ENCODE data around the gene IRF4.

The IRF4 gene
- total RNA-seq, result 20.1 to 26.3 (median 20.2) reads per million in 3 donors

DNA sequence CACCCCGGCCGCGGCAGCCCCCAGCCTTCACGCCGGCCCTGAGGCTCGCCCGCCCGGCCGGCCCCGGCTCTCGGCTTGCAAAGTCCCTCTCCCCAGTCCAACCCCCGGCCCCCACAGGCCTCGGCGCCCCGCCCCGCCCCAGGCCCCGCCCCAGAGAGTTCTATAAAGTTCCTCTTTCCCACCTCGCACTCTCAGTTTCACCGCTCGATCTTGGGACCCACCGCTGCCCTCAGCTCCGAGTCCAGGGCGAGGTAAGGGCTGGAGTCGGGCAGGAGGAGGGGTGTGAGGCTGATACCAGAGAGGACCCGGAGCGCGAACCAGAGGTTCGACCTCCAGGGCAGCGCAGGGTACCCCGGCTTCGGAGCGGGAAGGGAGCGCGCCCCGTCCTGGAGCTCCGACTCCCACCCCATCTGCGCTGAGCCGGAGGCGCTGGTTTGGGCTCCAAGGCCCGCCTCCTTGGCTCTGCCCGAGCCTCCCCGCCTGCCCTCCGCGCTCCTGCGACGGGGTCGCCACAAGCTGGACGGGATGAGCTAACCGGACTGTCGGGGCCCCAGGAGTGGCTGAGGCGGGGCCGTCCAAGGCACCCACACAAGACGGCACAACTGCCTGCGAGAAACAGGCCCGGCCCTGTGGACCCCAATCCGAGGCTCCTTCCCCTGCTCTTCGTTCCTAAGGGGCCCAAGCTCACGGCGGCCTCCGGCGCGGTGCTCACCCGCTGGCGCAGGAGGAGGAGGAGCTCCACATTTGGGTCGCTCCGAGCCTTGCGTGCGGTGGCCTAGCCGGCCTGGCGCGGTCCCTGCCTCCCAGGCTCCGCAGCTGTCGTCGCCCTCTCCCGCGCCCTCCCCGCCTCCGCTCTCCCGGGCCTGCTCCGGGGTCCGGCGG lies at the start of gene IRF4:
IRF4 (plus strand) TSS at position 194 of the 882 bp plus-strand sequence. CDS start 1,401 bp downstream, outside the sequence.
- Histone ChIP-seq H3K4me1 (ENCODE audit: control insufficient read depth, insufficient read depth, low read length, poor library complexity, severe bottlenecking) (peaks cover 13% of the 10 kb centered on the region), H3K9me3 (ENCODE audit: control insufficient read depth, low read length) (no peaks in the 10 kb centered on the region), H3K27ac (ENCODE audit: insufficient read depth, low read length, poor library complexity, severe bottlenecking) (peak within 1 kb of the TSS; percentile 25), H3K36me3 (ENCODE audit: control insufficient read depth, insufficient read depth, low read length) (no peaks in the 10 kb centered on the region), H3K4me3 (ENCODE audit: insufficient read depth, low read depth, low read length, poor library complexity, severe bottlenecking) (peak within 1 kb of the TSS; percentile 72), H3K27me3 (replicated peaks; ENCODE audit: control insufficient read depth, insufficient read depth, low read length, poor library complexity, severe bottlenecking) (no peaks in the 10 kb centered on the region)
- DNase-seq, result peak in 2 of 3 donors; percentile 25 to 27

DNA sequence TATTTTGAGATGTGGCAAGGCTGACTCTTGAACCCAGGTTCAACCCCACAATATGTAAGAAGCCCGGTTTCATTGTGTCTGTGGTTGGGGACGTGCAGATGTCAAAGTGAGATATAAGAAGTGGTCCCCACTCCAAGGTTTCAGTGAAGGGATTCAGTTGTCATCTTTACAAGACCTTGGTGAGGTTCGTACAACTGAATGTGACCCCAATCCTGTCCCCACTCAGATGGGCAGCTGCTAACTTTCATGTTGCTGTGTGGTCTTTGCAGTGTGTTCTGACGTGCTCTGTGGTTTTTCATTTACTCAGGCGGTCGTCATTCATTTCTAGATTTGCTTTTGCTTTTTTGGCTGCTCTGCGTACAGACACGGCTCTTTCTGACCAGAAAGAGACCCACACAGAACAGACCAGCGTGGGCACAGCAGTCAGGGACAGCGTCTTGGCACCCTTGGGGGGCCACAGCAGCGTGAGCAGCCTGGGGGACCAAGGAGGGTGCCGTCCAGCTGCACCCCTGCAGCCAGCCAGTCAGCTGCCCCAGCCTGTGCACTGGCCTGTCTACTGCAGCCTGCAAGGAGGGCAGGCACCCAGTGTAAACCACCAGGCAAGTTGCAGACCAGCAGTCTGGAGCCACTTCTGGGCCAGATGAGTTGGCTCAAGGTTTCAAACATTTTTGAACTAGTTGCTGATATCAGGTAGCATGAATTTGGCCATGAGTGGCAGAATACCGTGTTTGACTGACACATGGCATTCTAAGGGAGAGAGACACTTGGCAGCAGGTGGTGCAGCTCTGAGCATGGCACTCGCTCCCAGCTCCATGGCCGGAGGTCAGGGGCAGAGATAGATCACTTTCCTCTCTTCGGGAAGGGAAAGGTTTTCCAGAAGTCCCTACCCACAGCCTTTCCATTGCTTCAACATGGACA lies 49.4 kb upstream of the IRF4 start:
- H3K9me3 ChIP-seq (ENCODE audit: control insufficient read depth, low read length), result no peaks in the 10 kb centered on the region

DNA sequence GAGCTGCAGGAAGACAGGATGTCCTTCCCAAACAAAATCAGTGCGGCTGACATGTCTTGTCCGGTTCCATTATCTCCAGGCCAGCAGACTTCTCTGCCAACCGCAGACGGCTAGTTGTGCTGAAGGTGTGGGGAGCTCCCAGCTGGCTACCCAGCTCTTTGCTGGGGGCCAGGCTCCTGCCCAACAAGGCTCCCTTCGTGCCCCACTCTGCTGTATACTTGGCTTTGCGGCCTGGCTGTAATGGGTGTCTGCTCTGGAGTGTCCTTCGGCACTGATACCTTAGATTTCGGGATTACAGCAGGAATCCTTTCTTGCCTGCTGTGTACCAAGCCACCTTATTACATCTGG lies 48.7 kb upstream of the IRF4 start:
- Histone ChIP-seq H3K27ac (ENCODE audit: insufficient read depth, low read length, poor library complexity, severe bottlenecking) (no peak overlapping the region), H3K4me1 (ENCODE audit: control insufficient read depth, insufficient read depth, low read length, poor library complexity, severe bottlenecking) (no peaks in the 10 kb centered on the region), H3K4me3 (ENCODE audit: insufficient read depth, low read depth, low read length, poor library complexity, severe bottlenecking) (no peak overlapping the region)

More for the DNA sequence above, 49.4 kb upstream of the IRF4 start:
- Histone ChIP-seq H3K27me3 (replicated peaks; ENCODE audit: control insufficient read depth, insufficient read depth, low read length, poor library complexity, severe bottlenecking) (no peaks in the 10 kb centered on the region), H3K4me3 (ENCODE audit: insufficient read depth, low read depth, low read length, poor library complexity, severe bottlenecking) (no peak overlapping the region), H3K27ac (ENCODE audit: insufficient read depth, low read length, poor library complexity, severe bottlenecking) (no peak overlapping the region), H3K36me3 (ENCODE audit: control insufficient read depth, insufficient read depth, low read length) (no peaks in the 10 kb centered on the region), H3K4me1 (ENCODE audit: control insufficient read depth, insufficient read depth, low read length, poor library complexity, severe bottlenecking) (no peaks in the 10 kb centered on the region)
- DNase-seq, result no peak

DNA sequence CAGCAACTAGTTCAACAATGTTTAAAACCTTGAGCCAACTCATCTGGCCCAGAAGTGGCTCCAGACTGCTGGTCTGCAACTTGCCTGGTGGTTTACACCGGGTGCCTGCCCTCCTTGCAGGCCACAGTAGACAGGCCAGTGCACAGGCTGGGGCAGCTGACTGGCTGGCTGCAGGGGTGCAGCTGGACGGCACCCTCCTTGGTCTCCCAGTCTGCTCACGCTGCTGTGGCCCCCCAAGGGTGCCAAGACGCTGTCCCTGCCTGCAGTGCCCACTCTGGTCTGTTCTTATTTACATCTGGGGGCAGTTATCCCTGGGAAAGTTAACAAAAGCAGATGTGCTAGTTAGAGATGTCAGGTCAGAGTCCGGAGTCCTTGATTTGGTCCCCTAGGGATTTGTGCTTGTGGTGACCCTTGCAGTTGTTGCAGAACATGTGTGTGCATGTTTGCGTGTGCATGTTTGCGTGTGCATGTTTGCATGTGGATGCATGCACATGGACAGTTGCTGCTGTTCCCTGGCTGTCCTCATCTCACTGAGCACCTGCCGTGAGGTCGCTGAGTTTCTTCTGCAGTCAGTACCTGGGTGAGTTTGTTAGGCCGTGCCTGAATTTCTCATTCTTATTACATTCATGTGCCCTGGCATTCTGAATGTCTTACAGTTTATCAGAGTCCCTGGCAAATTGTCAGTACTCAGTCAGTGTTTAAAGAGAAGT lies 48.2 kb upstream of the IRF4 start:
- no peak for DNase-seq
- Histone ChIP-seq H3K27ac (ENCODE audit: insufficient read depth, low read length, poor library complexity, severe bottlenecking) (no peak overlapping the region), H3K27me3 (replicated peaks; ENCODE audit: control insufficient read depth, insufficient read depth, low read length, poor library complexity, severe bottlenecking) (no peaks in the 10 kb centered on the region), H3K4me3 (ENCODE audit: insufficient read depth, low read depth, low read length, poor library complexity, severe bottlenecking) (no peak overlapping the region), H3K36me3 (ENCODE audit: control insufficient read depth, insufficient read depth, low read length) (peaks cover 3% of the 10 kb centered on the region), H3K9me3 (ENCODE audit: control insufficient read depth, low read length) (no peaks in the 10 kb centered on the region), H3K4me1 (ENCODE audit: control insufficient read depth, insufficient read depth, low read length, poor library complexity, severe bottlenecking) (no peaks in the 10 kb centered on the region)

More for the DNA sequence above, 48.7 kb upstream of the IRF4 start:
- DNase-seq, result no peak
- Histone ChIP-seq H3K9me3 (ENCODE audit: control insufficient read depth, low read length) (no peaks in the 10 kb centered on the region), H3K27me3 (replicated peaks; ENCODE audit: control insufficient read depth, insufficient read depth, low read length, poor library complexity, severe bottlenecking) (no peaks in the 10 kb centered on the region), H3K36me3 (ENCODE audit: control insufficient read depth, insufficient read depth, low read length) (peaks cover 3% of the 10 kb centered on the region)

DNA sequence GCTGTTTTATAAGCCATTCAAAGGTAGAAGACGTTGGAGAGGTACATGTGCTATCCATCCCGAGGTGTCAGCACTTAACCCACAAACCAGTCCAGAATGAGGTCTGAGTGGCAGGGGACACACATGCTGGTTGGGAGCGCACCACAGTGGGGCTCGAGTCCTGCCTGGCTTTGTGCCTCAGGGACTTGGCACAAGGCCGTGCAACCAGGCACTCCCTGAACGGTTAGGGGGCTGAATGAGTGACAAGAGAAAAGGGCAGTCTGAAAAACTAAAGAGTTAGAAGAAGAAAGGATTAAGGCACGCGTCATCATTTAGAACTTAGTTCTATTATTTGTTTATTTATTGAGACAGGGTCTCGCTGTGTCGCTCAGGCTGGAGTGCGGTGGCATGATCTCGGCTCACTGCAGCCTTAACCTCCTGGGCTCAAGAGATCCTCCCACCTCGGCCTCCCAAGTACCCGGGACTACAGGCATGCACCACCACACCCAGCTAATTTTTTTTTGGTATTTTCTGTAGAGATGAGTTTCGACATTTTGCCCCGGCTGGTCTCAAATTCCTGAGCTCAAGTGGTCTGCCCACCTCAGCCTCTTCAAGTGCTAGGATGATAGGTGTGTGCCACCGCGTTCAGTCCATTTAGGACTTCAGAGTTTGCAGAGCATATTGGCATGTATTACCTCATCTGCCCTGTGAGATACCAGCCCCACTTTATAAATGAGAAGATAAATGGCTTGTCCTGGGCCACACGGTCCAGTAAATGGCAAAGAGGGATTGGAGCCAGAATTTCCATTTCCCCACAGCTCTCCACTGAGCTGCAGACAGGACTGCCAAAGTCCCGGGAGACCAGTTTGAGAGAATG lies 47.4 kb upstream of the IRF4 start:
- Histone ChIP-seq H3K9me3 (ENCODE audit: control insufficient read depth, low read length) (no peaks in the 10 kb centered on the region), H3K4me1 (ENCODE audit: control insufficient read depth, insufficient read depth, low read length, poor library complexity, severe bottlenecking) (no peaks in the 10 kb centered on the region), H3K4me3 (ENCODE audit: insufficient read depth, low read depth, low read length, poor library complexity, severe bottlenecking) (no peak overlapping the region), H3K27ac (ENCODE audit: insufficient read depth, low read length, poor library complexity, severe bottlenecking) (no peak overlapping the region), H3K27me3 (replicated peaks; ENCODE audit: control insufficient read depth, insufficient read depth, low read length, poor library complexity, severe bottlenecking) (no peaks in the 10 kb centered on the region), H3K36me3 (ENCODE audit: control insufficient read depth, insufficient read depth, low read length) (peaks cover 3% of the 10 kb centered on the region)
- no peak for DNase-seq

GRCh38 chr6:344816-345340 lies 46.7 kb upstream of the IRF4 start:
- H3K4me1 ChIP-seq (ENCODE audit: control insufficient read depth, insufficient read depth, low read length, poor library complexity, severe bottlenecking), result no peaks in the 10 kb centered on the region
- no peak for DNase-seq
- H3K9me3 ChIP-seq (ENCODE audit: control insufficient read depth, low read length), result no peaks in the 10 kb centered on the region
- no peaks in the 10 kb centered on the region for H3K27me3 ChIP-seq (replicated peaks; ENCODE audit: control insufficient read depth, insufficient read depth, low read length, poor library complexity, severe bottlenecking)
- H3K27ac ChIP-seq (ENCODE audit: insufficient read depth, low read length, poor library complexity, severe bottlenecking), result no peak overlapping the region
- H3K4me3 ChIP-seq (ENCODE audit: insufficient read depth, low read depth, low read length, poor library complexity, severe bottlenecking), result no peak overlapping the region
- H3K36me3 ChIP-seq (ENCODE audit: control insufficient read depth, insufficient read depth, low read length), result peaks cover 5% of the 10 kb centered on the region

DNA sequence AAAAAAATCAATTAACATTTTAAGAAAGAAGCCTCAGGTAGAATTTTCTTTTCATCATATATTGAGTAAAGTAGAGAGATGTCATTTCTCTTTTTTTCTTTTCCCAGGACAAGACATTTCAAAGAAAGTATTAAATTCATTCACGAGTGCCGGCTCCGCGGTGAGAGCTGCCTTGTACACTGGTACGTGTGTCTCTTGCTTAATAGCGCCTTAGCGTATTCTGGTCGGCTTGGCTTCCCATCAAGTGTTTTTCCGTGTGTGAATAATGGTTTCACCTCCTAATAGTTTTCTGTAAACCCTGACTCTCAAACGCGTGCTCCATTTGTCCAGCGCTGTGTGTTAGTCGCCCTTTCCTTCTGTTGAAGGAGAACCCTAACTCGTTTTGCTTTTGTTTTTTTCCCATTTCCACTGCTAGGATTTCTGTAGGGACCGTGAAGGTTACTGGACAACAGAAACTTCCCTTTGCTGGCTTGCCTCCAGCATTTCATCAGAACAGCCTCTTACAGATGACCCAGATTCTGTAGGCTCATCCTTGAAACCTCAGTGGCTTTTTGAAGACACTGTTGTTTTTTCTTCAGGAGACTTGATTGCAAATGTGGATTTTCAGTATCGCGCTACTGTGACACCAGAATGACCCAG lies 45.7 kb upstream of the IRF4 start:
- no peaks in the 10 kb centered on the region for H3K9me3 ChIP-seq (ENCODE audit: control insufficient read depth, low read length)

DNA sequence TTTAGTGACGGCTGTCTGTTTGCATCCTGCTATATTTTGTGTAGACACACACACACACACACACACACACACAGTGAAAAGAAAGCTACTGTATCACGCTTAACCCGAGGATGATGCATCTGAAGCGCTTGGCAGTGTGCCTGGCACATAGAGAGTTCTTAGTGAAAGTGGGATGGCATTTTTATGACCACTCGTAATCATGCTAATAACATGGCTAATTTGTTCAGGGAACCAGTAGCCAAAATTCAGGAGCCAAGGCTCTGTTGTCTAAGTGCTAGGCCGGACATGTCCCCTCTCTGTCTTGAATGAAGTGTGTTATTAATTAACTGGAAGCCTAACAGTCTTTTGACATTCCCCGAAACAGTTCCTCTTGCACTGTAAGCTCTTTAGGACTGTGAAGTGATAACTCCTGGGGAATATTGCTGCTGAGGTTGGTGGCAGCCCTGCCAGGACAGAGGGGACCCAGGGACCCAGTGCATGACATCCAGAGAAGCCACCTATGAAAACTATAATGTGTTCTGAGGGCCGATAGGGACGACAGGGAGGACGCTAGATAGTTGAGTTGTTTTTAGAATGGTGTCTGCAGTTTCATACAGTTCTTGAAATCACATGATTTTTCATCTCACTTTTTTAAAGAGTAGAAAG lies 45.0 kb upstream of the IRF4 start:
- no peaks in the 10 kb centered on the region for H3K27me3 ChIP-seq (replicated peaks; ENCODE audit: control insufficient read depth, insufficient read depth, low read length, poor library complexity, severe bottlenecking)
- H3K36me3 ChIP-seq (ENCODE audit: control insufficient read depth, insufficient read depth, low read length), result peaks cover 8% of the 10 kb centered on the region
- H3K9me3 ChIP-seq (ENCODE audit: control insufficient read depth, low read length), result no peaks in the 10 kb centered on the region
- no peaks in the 10 kb centered on the region for H3K4me1 ChIP-seq (ENCODE audit: control insufficient read depth, insufficient read depth, low read length, poor library complexity, severe bottlenecking)
- no peak overlapping the region for H3K27ac ChIP-seq (ENCODE audit: insufficient read depth, low read length, poor library complexity, severe bottlenecking)
- H3K4me3 ChIP-seq (ENCODE audit: insufficient read depth, low read depth, low read length, poor library complexity, severe bottlenecking), result no peak overlapping the region
- no peak for DNase-seq

More for the DNA sequence above, 45.7 kb upstream of the IRF4 start:
- Histone ChIP-seq H3K4me3 (ENCODE audit: insufficient read depth, low read depth, low read length, poor library complexity, severe bottlenecking) (no peak overlapping the region), H3K27me3 (replicated peaks; ENCODE audit: control insufficient read depth, insufficient read depth, low read length, poor library complexity, severe bottlenecking) (no peaks in the 10 kb centered on the region), H3K36me3 (ENCODE audit: control insufficient read depth, insufficient read depth, low read length) (peaks cover 8% of the 10 kb centered on the region), H3K4me1 (ENCODE audit: control insufficient read depth, insufficient read depth, low read length, poor library complexity, severe bottlenecking) (no peaks in the 10 kb centered on the region), H3K27ac (ENCODE audit: insufficient read depth, low read length, poor library complexity, severe bottlenecking) (no peak overlapping the region)
- DNase-seq, result no peak
